GM21367 (cell line): ENCODE measurements around the gene OR1A2.
"Not testable (repeated sequence)": the region's sequence is repeated elsewhere in the genome, so short reads cannot be mapped to it uniquely, and the experiment has no call there.

Experiments used
- ATAC-seq: cut with Tn5 transposase; IDR thresholded peaks from one replicate; pipeline ENCODE4 v1.9.1; 2021; ENCODE audit not compliant: unreplicated experiment

The OR1A2 gene

GRCh38 chr17:3197219-3197618 is at the start of gene OR1A2:
TSS of gene OR1A2 (plus strand) at chr17:3197519. CDS start at chr17:3197519, 0 bp downstream.
- ATAC-seq, result no peak

- no peak for ATAC-seq
These were observed 40.1 kb upstream of the OR1A2 start for GRCh38 chr17:3157218-3157617.

GRCh38 chr17:3167574-3167973 is 29.7 kb upstream of the OR1A2 start:
- no peak for ATAC-seq

GRCh38 chr17:3189961-3190360 is 7.4 kb upstream of the OR1A2 start:
- ATAC-seq, result no peak

- no peak for ATAC-seq
These were observed 10.0 kb downstream of the OR1A2 start, which contains the start of gene OR1A1 for GRCh38 chr17:3207367-3207766. TSS of gene OR1A1 (plus strand) at chr17:3207667. CDS start at chr17:3215621, 7,954 bp downstream.

- ATAC-seq, result no peak
These were observed 11.2 kb downstream of the OR1A2 start for GRCh38 chr17:3208484-3208883.

- ATAC-seq, result no peak
These were observed 15.7 kb downstream of the OR1A2 start for GRCh38 chr17:3213001-3213400.

GRCh38 chr17:3213587-3213986 is 16.3 kb downstream of the OR1A2 start:
- no peak for ATAC-seq

- not testable (repeated sequence) for ATAC-seq
These were observed 22.7 kb downstream of the OR1A2 start for GRCh38 chr17:3219978-3220377.

- ATAC-seq, result no peak
These were observed 24.5 kb downstream of the OR1A2 start for GRCh38 chr17:3221850-3222249.

- ATAC-seq, result no peak
These were observed 25.2 kb downstream of the OR1A2 start for GRCh38 chr17:3222505-3222904.

- ATAC-seq, result not testable (repeated sequence)
These were observed 27.5 kb downstream of the OR1A2 start for GRCh38 chr17:3224721-3225352.

GRCh38 chr17:3232300-3232699 is 35.0 kb downstream of the OR1A2 start:
- ATAC-seq, result not testable (repeated sequence)

- not testable (repeated sequence) for ATAC-seq
These were observed 41.4 kb downstream of the OR1A2 start for GRCh38 chr17:3238685-3239084.

- ATAC-seq, result not testable (repeated sequence)
These were observed 43.7 kb downstream of the OR1A2 start for GRCh38 chr17:3241044-3241443.

- ATAC-seq, result not testable (repeated sequence)
These were observed 47.5 kb downstream of the OR1A2 start for GRCh38 chr17:3244841-3245240.
